Central memory CD8-positive, alpha-beta T cell (primary cell): Measurements from ENCODE around the gene MAPK9.

Source experiments
- ATAC-seq: fragments of 150-1000 bp; cut with Tn5 transposase; replicated peaks from 2 replicates; pipeline ENCODE4 v1.10.0; 2022; ENCODE audit warnings: mild to moderate bottlenecking, moderate FRiP score, moderate number of reproducible peaks; ENCODE audit not compliant: poor library complexity, severe bottlenecking; ENCODE audit errors: extremely low read depth
- DNase-seq, 2 donors: peaks; one replicate each; pipeline ENCODE4 v3.0.0; 2021; ENCODE audit warnings: low spot score in 2 of 2
- H3K27ac Mint-ChIP-seq: one replicate; pipeline ENCODE4 v1.8.0; 2022; ENCODE audit warnings: low read depth, mild to moderate bottlenecking, moderate library complexity, mixed read lengths
- H3K27me3 Mint-ChIP-seq: one replicate; pipeline ENCODE4 v1.8.0; 2022; ENCODE audit warnings: mixed read lengths
- H3K36me3 Mint-ChIP-seq: one replicate; pipeline ENCODE4 v1.8.0; 2022; ENCODE audit warnings: mild to moderate bottlenecking, moderate library complexity, mixed read lengths; ENCODE audit not compliant: insufficient read depth
- H3K4me1 Mint-ChIP-seq: one replicate; pipeline ENCODE4 v1.8.0; 2022; ENCODE audit warnings: mixed read lengths
- H3K4me3 Mint-ChIP-seq: one replicate; pipeline ENCODE4 v1.8.0; 2022; ENCODE audit warnings: mild to moderate bottlenecking, moderate library complexity, mixed read lengths
- H3K9me3 Mint-ChIP-seq: one replicate; pipeline ENCODE4 v1.8.0; 2022; ENCODE audit warnings: mixed read lengths

MAPK9 gene

DNA sequence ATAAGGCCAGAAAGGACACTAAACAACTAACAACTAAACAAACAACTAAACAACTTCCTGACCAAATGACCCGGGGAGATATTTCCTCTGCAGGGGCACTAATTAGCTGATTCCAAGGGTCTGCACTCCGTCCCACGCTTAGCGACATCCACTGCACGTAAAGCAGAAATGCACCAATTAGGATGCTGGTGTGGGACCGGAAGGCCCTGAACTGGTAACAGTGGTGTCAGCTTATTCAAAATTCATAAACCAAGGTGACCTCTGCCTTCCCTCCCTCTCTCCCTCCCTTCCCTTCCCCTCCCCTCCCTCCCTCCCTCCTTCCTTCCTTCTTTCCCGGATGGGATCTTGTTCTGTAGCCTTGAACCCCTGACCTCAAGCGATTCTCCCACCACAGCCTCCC, 92.5 kb downstream of the MAPK9 start:
- Mint-ChIP-seq H3K27me3 (peaks cover 46% of the 10 kb centered on the region), H3K36me3 (no peaks in the 10 kb centered on the region)
- no peak for DNase-seq

DNA sequence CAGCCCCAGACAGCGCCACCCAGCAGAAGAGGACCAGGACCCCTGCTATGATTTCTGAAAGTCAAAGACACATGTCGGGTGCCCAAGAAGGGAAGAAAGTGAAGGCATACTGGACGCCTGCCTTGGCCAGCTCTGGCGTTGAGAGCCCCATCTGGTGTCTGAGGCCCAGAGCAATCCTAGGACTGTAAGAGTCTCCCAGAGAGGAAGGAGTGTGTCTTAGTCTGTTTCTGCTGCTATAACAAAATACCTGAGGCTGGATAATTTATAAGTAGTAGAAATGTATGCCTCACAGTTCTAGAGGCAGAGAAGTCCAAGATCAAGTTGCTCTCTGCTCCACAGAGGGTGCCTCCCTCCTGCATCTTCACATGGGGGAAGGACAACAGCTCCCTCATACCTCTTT, 93.7 kb downstream of the MAPK9 start:
- Mint-ChIP-seq H3K27me3 (peaks cover 35% of the 10 kb centered on the region), H3K4me3 (no peak overlapping the region), H3K9me3 (no peaks in the 10 kb centered on the region), H3K36me3 (peaks cover 1% of the 10 kb centered on the region), H3K27ac (no peak overlapping the region), H3K4me1 (no peaks in the 10 kb centered on the region)
- ATAC-seq (no peak), DNase-seq (no peak)

More for the DNA sequence above, 92.5 kb downstream of the MAPK9 start:
- no peaks in the 10 kb centered on the region for H3K4me1 Mint-ChIP-seq
- no peak overlapping the region for H3K4me3 Mint-ChIP-seq
- no peak for ATAC-seq
- H3K27ac Mint-ChIP-seq = no peak overlapping the region
- no peaks in the 10 kb centered on the region for H3K9me3 Mint-ChIP-seq

DNA sequence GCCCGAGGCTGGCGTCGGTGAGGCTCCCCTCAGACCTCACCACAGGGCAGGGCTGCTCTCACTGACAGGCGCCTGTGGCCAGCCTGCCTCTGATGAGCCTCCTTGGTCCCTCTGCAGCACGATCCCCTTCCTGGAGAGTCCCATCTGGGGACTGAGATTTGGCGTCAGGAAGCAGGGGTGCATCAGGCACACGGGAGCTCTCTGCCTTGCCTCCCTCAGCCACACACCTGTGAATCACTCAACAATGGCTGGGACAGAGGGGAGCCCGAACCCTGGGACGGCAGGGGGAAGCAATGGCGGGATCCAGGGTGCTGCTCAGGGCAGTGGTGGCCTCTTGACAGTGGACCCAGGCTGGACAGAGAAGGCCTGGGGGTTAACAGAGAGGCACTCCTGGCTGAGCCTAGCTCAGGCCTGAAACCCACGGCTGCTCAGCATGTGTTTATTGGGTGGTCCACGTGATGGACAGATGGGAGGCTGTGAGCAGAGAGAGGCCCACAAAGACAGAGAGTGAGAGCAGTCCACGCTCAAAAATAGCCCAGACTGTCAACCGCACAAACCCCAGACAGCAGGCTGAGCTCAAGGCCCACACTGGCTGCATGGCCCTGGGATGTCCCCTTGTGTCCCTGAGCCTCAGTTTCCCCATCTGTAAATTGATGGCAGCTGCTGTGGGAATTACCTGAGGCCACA, 94.7 kb downstream of the MAPK9 start:
- Mint-ChIP-seq H3K27me3 (peaks cover 30% of the 10 kb centered on the region), H3K4me3 (no peak overlapping the region), H3K36me3 (peaks cover 1% of the 10 kb centered on the region), H3K27ac (no peak overlapping the region), H3K9me3 (no peaks in the 10 kb centered on the region), H3K4me1 (no peaks in the 10 kb centered on the region)
- DNase-seq (no peak), ATAC-seq (no peak)

DNA sequence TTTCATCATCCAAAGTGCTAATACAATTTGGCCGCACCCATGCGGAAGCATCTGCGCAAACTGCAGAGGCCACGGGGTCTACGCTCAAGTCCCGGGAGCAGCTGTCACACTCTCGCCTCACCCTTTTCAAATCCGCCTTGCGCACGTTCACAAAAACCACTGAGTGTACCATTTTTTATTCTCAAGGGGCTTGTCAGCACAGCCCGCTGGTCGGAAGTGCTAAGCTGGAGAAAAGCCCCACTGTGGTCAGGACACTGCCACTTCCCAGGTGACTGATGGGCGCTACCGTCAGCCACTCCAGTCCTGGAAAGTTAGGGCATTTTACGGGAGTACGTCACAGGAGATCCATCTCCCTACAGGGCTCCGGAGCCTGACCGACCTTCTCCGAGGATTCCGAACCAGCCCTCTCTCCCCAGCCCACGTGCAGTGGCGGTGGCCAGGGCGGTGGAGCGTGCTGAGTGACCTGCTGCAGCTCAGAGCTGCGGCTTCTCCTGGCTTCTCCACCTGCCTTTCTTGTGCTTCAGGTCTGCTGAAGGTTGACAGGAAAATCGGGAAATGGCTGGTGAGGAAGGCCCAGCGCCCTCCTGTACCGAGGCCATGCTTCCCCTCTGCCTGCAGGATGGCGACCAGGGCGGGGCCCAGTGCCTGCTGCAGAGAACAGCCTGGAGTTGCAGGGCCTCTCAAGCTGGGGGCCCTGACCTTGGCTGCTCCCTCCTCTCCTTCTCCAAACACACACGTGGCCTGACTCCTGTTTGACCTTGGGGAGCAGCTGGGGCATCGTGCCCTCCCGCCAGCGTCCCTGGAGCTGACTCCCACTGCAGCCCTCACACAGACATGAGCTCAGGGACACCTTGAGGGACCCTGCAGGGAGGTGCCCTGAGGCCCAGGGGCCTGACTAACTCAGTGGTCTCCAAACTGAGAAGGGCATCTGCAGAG, 97.2 kb downstream of the MAPK9 start:
- H3K4me3 Mint-ChIP-seq = no peak overlapping the region
- no peak for ATAC-seq
- no peak for DNase-seq

DNA sequence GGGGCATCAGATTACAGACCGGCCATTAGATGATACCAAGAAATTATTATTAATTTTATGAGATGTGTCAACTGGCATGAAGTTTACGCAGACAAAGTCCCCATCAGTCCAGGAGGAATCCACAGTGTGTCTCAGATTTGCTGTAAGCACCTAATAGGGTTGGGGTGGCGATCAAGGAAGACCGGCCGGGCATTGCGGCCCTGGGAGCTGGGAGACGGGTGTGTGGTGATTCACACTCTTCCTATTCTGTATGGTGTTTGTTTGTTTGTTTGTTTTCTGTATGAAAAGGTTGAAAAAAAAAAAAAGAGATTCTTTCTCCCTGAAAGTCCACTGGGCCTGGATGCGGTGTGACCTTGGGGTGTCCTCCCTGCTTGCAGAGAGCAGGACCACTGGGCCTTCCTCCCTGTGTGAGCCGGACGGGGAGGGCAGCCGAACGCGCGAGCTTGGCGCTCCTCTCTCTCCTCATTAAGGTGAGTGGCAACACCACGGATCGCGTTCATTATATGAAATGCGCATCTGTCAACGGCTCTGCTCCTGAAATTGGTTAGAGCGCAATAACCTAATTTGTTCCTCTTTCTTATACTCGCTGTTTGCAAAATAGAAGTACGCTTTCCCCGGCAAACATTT, 98.0 kb downstream of the MAPK9 start:
- DNase-seq = no peak
- H3K27me3 Mint-ChIP-seq = peaks cover 30% of the 10 kb centered on the region
- no peak overlapping the region for H3K4me3 Mint-ChIP-seq
- H3K9me3 Mint-ChIP-seq = no peaks in the 10 kb centered on the region
- H3K4me1 Mint-ChIP-seq = no peaks in the 10 kb centered on the region
- H3K27ac Mint-ChIP-seq = no peak overlapping the region
- H3K36me3 Mint-ChIP-seq = peaks cover 1% of the 10 kb centered on the region
- no peak for ATAC-seq

More for the DNA sequence above, 97.2 kb downstream of the MAPK9 start:
- H3K4me1 Mint-ChIP-seq = no peaks in the 10 kb centered on the region
- H3K9me3 Mint-ChIP-seq = no peaks in the 10 kb centered on the region
- H3K27ac Mint-ChIP-seq = no peak overlapping the region
- H3K36me3 Mint-ChIP-seq = peaks cover 1% of the 10 kb centered on the region
- H3K27me3 Mint-ChIP-seq = peaks cover 30% of the 10 kb centered on the region

DNA sequence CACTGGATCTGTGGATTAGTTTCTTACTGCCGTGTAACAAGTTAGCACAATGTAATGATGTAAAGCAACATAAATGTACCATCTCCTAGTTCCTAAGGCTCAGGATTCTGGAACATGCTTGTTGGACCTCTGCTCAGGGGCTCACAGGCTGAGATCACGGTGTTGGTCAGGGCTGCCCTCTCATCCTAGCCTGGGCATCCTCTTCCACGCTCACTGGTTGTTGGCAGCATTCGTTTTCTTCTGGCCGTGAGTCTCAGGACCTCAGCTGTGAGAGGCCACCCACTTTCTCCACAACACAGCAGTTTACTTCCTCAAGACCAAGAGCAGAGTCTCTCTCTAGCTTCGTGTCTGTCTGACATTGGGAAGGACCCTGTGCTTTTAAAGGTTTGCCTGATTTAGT, 100.2 kb downstream of the MAPK9 start:
- no peak for ATAC-seq
- peaks cover 21% of the 10 kb centered on the region for H3K27me3 Mint-ChIP-seq
- no peak for DNase-seq
- peaks cover 1% of the 10 kb centered on the region for H3K36me3 Mint-ChIP-seq
- no peak overlapping the region for H3K4me3 Mint-ChIP-seq
- H3K9me3 Mint-ChIP-seq = no peaks in the 10 kb centered on the region
- no peaks in the 10 kb centered on the region for H3K4me1 Mint-ChIP-seq
- H3K27ac Mint-ChIP-seq = no peak overlapping the region

DNA sequence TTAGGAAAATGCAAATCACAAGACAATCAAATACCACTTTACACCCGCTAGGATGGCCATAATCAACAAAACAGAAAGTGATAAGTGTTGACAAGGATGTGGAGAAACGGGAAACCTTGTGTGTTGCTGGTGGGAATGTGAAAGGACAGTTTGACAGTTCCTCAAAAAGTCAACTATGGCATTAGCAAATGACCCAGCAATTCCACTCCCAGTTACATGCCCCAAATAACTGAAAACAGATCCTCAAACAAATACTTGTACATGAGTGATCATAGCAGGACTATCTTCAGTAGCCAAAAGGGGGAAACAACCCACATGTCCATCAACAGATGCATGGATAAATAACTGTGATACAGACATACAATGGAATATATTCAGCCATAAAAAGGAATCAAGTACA, 104.1 kb downstream of the MAPK9 start:
- no peaks in the 10 kb centered on the region for H3K36me3 Mint-ChIP-seq
- DNase-seq (no peak), ATAC-seq (no peak)
- peaks cover 23% of the 10 kb centered on the region for H3K27me3 Mint-ChIP-seq
- H3K9me3 Mint-ChIP-seq = no peaks in the 10 kb centered on the region
- H3K27ac Mint-ChIP-seq = no peak overlapping the region
- no peak overlapping the region for H3K4me3 Mint-ChIP-seq
- H3K4me1 Mint-ChIP-seq = no peaks in the 10 kb centered on the region
